NK-92 treated with Interleukin-12 subunit alpha and Interleukin-12 subunit beta, amount 100 ng/mL, for 24 hours (cell line): ENCODE data around the gene MXRA5.
"Not testable (repeated sequence)": the region's sequence is repeated elsewhere in the genome, so short reads cannot be mapped to it uniquely, and the experiment has no call there.

Experiments
- DNase-seq: peaks from one replicate; lab custom pipeline; 2025; lab: John Stamatoyannopoulos, UW

MXRA5 gene

GRCh38 chrX:3320471-3321046 lies 25.9 kb downstream of the MXRA5 start:
- no peak for DNase-seq

DNA sequence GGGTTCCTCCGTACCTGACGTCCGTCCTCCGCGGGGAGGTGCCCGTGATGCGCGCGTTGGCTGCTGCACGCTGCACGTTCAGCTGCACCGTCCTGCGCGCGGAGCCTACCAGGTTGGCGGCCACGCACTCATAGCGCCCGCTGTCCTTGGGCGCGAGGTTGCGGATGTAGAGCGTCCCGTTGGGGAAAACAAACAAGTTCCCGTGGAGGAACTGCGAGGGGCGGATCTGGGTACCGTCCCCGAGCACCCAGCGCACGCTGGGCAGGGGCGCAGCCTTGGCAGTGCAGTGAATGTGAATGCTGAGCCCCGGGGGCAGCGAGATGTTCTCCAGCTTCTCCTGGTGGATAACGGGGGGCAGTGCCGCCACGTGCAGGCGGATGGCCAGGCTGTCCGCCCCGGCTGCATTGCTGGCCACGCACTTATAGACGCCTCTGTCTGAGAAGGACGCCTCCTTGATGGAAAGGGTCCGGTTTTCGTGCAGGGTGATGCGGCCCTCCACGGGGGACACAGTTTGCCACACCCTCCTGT lies 29.2 kb downstream of the MXRA5 start:
- no peak for DNase-seq

- DNase-seq = no peak
Measured at GRCh38 chrX:3312109-3312508, 34.3 kb downstream of the MXRA5 start.

GRCh38 chrX:3307881-3308280 lies 38.6 kb downstream of the MXRA5 start:
- no peak for DNase-seq

GRCh38 chrX:3299636-3300035 lies 46.8 kb downstream of the MXRA5 start:
- no peak for DNase-seq

DNA sequence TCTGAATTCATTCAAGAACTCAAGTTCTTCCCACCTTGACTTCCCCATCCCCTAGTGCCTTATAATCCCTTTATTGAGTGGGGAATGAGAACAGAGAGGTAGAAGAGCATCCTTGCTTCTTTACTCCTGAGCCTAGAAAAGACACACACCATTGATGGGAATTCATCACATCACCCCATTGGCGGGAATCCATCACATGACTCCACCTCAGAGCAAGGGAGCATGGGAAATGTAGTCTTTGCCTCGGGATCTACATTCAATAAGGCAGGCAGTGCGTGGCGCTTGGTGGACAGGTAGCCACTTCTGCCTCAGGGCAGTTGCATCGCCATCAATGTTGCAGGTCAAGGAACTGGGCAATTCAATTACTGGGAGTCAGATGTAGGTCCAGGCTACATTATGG lies 50.7 kb downstream of the MXRA5 start:
- no peak for DNase-seq

GRCh38 chrX:3293251-3293650 lies 53.2 kb downstream of the MXRA5 start:
- DNase-seq = no peak

- DNase-seq = no peak
Measured at GRCh38 chrX:3290561-3290960, 55.9 kb downstream of the MXRA5 start.

GRCh38 chrX:3286196-3286945 lies 60.1 kb downstream of the MXRA5 start:
- no peak for DNase-seq

GRCh38 chrX:3280706-3281105 lies 65.7 kb downstream of the MXRA5 start:
- DNase-seq = no peak

GRCh38 chrX:3273668-3274067 lies 72.8 kb downstream of the MXRA5 start:
- not testable (repeated sequence) for DNase-seq

DNA sequence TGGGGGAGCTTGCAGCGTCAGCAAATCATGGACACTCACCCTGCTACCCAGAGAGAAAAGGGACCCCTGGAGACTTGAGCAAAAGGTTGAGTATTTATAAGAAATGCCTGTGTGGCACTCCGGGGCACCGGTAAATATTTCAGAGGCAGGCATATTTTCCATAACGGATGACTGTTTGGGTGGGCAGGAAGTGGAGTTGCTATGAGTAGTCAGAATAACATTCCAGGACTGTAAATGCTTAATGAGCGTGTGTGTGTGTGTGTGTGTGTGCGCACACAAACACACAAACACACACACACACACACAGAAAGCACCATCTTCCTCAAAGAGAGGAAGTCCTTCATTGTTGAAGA lies 74.6 kb downstream of the MXRA5 start:
- DNase-seq = no peak

DNA sequence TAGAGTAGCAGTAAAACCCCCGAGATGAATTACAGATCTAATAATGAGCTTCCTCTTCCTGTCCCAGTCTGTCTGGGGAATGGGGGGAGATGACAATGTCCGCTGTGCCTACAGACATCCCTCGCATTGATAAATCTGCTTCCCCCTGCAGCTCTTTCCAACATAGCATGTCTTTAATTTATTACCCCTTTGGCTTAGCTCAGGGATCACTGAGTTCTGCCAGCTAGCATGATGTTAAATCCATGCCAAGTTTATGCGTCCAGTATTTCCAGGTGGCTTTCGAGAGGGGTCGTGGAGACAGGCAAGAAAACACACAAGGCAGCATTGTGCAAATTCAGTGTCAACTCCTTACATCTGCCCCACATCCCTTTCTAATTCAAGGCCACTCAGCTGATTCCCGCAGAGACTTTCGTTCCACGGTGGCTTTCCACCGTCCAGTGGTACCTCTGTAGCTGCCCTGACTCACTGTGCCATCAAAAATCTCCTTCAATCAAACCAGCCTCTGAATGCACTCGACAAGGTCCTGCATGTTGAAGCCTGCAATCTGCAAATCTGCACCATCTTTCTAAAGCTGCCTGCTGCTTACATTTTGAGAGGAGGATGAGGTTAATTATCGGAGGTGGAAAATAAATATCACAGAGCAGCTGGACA lies 75.1 kb downstream of the MXRA5 start:
- no peak for DNase-seq

- no peak for DNase-seq
Measured at GRCh38 chrX:3268829-3269228, 77.6 kb downstream of the MXRA5 start.

GRCh38 chrX:3263681-3264126 lies 82.7 kb downstream of the MXRA5 start:
- no peak for DNase-seq

DNA sequence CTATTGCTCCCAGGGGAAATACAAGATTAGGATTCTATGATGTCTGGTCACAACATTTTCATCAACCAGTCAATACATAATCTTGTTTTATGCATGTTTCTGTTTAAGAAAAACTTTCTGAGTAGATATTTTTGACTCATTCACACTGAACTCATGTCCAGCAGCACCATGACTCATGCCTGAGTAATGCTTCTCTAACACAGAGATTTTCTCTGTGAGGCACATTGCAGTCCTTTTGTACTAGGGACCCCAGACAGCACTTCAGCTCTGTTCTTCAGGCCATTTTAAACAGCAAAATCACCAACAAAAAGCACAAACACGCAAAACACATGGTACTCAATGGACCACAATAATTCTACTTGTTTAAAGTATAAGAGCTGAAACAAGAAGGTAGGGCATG lies 83.6 kb downstream of the MXRA5 start:
- DNase-seq = no peak
